Astrocyte of the hippocampus (primary cell): ENCODE measurements around the gene PSAP.
"Not testable (repeated sequence)": the region's sequence is repeated elsewhere in the genome, so short reads cannot be mapped to it uniquely, and the experiment has no call there.

Experiments used
- DNase-seq: peaks from one replicate; pipeline ENCODE4 v3.0.0; 2011; ENCODE audit warnings: low read depth, low spot score

PSAP gene

GRCh38 chr10:71850743-71851464 is at the start of gene PSAP:
Gene PSAP, minus strand, starts transcription at chr10:71851251. Its CDS starts 30 bp downstream, at chr10:71851221.
- DNase-seq: peak; percentile 99

- DNase-seq: no peak
These were observed 49.6 kb upstream of the PSAP start for GRCh38 chr10:71900441-71901180.

GRCh38 chr10:71899665-71900412 is 48.8 kb upstream of the PSAP start:
- no peak for DNase-seq

- not testable (repeated sequence) for DNase-seq
These were observed 47.3 kb upstream of the PSAP start for GRCh38 chr10:71898346-71898745.

- no peak for DNase-seq
These were observed 42.9 kb upstream of the PSAP start for GRCh38 chr10:71893920-71894319.

- DNase-seq: no peak
These were observed 42.3 kb upstream of the PSAP start for GRCh38 chr10:71893258-71893815.

- no peak for DNase-seq
These were observed 40.4 kb upstream of the PSAP start for GRCh38 chr10:71891437-71891836.

GRCh38 chr10:71889388-71889987 is 38.4 kb upstream of the PSAP start:
- DNase-seq: no peak

GRCh38 chr10:71888623-71889387 is 37.8 kb upstream of the PSAP start:
- peak; percentile 73 for DNase-seq

- no peak for DNase-seq
These were observed 37.2 kb upstream of the PSAP start for GRCh38 chr10:71888248-71888622.

- no peak for DNase-seq
These were observed 36.7 kb upstream of the PSAP start for GRCh38 chr10:71887743-71888142.

- peak; percentile 23 for DNase-seq
These were observed 32.0 kb upstream of the PSAP start for GRCh38 chr10:71882813-71883659.

- no peak for DNase-seq
These were observed 30.8 kb upstream of the PSAP start for GRCh38 chr10:71881647-71882355.

GRCh38 chr10:71881307-71881624 is 30.2 kb upstream of the PSAP start:
- DNase-seq: not testable (repeated sequence)

GRCh38 chr10:71880425-71881306 is 29.6 kb upstream of the PSAP start:
- no peak for DNase-seq

- DNase-seq: no peak
These were observed 27.4 kb upstream of the PSAP start for GRCh38 chr10:71878327-71879034.

GRCh38 chr10:71877821-71878220 is 26.8 kb upstream of the PSAP start:
- DNase-seq: no peak
